ENCODE measurements around the gene ESPN. TPM values are rescaled to one million over a fixed set of nuclear protein-coding genes. Genes with fewer than 3 reads are reported as not detected.
"Not testable (repeated sequence)": the region's sequence is repeated elsewhere in the genome, so short reads cannot be mapped to it uniquely, and the experiment has no call there.

ESPN gene
- total RNA-seq, 2 experiments from 2014 or later = 0.83 to 1.5 TPM

DNA sequence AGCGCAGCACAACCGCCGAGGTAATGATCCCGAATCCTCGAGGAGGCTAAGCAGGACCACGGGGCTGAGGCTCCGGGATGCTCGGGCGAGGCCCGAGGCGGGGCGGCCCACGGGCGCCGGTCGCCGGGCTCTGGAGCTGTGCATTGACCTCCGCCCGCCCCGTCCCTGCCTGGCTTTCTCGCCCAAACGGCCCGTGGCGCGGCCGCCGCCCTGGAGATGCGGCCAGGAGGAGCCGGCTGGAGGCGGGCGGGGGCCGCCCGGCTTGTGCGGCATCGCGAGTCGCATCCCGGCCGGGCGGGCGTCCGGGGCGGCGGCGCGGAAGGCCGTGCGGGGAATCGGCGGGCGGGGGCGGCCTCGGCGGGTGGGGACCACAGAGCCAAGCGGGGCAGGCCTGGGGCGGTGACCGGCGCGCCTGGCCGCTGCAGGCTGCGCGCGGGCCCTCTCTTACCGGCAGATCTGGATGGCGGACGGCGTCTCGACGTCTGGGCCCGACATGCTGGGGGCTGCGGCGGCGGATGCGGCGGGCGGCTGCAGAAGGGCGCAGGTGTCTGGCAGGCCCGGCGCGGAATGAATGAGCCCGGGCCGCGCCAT, 31.7 kb upstream of the ESPN start:
- POLR2A ChIA-PET = interaction anchor here (1.2 to 4.6 kb wide), 7 partner anchors 31 to 193 kb away, joined by 3 to 34 read pairs (median 4); partner anchors contain the start of gene RPL22
- DNase-seq = peak; percentile 14
- CTCF ChIA-PET = interaction anchor here (0.6 to 6.1 kb wide), 8 partner anchors 9 to 157 kb away, joined by 3 to 47 read pairs (median 5); partner anchors contain the start of gene ICMT

GRCh38 chr1:6393400-6394187, 31.0 kb upstream of the ESPN start, which contains the start of gene ACOT7:
TSS of gene ACOT7 (minus strand) at chr1:6393767. CDS start at chr1:6393399, 368 bp downstream.
- Mint-ChIP-seq H3K4me3 (peak within 1 kb of the TSS; percentile 84), H3K27me3 (no peaks in the 10 kb centered on the region), H3K4me1 (ENCODE audit: low read depth) (peaks cover 20% of the 10 kb centered on the region), H3K9me3 (no peaks in the 10 kb centered on the region), H3K36me3 (no peaks in the 10 kb centered on the region), H3K27ac (peak within 1 kb of the TSS; percentile 88)
- DNase-seq = peak; percentile 93
- ChIA-PET POLR2A (interaction anchor here (1.0 to 4.6 kb wide), 8 partner anchors 21 to 194 kb away, joined by 3 to 34 read pairs (median 4); partner anchors contain the start of gene RPL22), CTCF (interaction anchor here (0.9 to 6.1 kb wide), 11 partner anchors 10 to 359 kb away, joined by 3 to 47 read pairs (median 9); partner anchors contain the start of gene HES2)
- intact Hi-C loops (cut with micrococcal nuclease) = loop anchor here (1.0 to 5.0 kb wide), 5 partner anchors 34 to 401 kb away; partner anchors contain the start of gene NPHP4

More for the DNA sequence above, 31.7 kb upstream of the ESPN start:
- Mint-ChIP-seq H3K27ac (peak overlapping the region; percentile 65), H3K4me1 (ENCODE audit: low read depth) (peaks cover 20% of the 10 kb centered on the region), H3K9me3 (no peaks in the 10 kb centered on the region), H3K4me3 (peak overlapping the region; percentile 84), H3K27me3 (no peaks in the 10 kb centered on the region), H3K36me3 (no peaks in the 10 kb centered on the region)
- intact Hi-C loops (cut with micrococcal nuclease) = loop anchor here (1.0 to 5.0 kb wide), 5 partner anchors 34 to 401 kb away; partner anchors contain the start of gene NPHP4

GRCh38 chr1:6395130-6395529, 29.4 kb upstream of the ESPN start:
- H3K36me3 Mint-ChIP-seq; H3K27me3 Mint-ChIP-seq; H3K27ac Mint-ChIP-seq; H3K9me3 Mint-ChIP-seq; intact Hi-C loops (cut with micrococcal nuclease): not testable (repeated sequence)
- POLR2A ChIA-PET = interaction anchor here (1.1 to 4.6 kb wide), 2 partner anchors 11 to 37 kb away, joined by 3 to 34 read pairs; no protein-coding TSS in a partner anchor
- Mint-ChIP-seq H3K4me3 (peak overlapping the region; percentile 8), H3K4me1 (ENCODE audit: low read depth) (peaks cover 20% of the 10 kb centered on the region)
- peak; percentile 17 for DNase-seq
- CTCF ChIA-PET = interaction anchor here (0.6 to 6.1 kb wide), 8 partner anchors 19 to 360 kb away, joined by 3 to 47 read pairs (median 6); partner anchors contain the start of gene HES2

GRCh38 chr1:6395781-6396244, 28.8 kb upstream of the ESPN start:
- H3K4me3 Mint-ChIP-seq; H3K9me3 Mint-ChIP-seq; H3K27ac Mint-ChIP-seq; intact Hi-C loops (cut with micrococcal nuclease); H3K27me3 Mint-ChIP-seq; H3K36me3 Mint-ChIP-seq; DNase-seq: not testable (repeated sequence)
- peaks cover 20% of the 10 kb centered on the region for H3K4me1 Mint-ChIP-seq (ENCODE audit: low read depth)
- ChIA-PET POLR2A (interaction anchor here (1.1 to 4.6 kb wide), 2 partner anchors 11 to 37 kb away, joined by 3 to 34 read pairs; no protein-coding TSS in a partner anchor), CTCF (interaction anchor here (1.1 to 6.1 kb wide), 4 partner anchors 25 to 47 kb away, joined by 3 to 47 read pairs (median 16); partner anchors contain the start of gene HES2)

DNA sequence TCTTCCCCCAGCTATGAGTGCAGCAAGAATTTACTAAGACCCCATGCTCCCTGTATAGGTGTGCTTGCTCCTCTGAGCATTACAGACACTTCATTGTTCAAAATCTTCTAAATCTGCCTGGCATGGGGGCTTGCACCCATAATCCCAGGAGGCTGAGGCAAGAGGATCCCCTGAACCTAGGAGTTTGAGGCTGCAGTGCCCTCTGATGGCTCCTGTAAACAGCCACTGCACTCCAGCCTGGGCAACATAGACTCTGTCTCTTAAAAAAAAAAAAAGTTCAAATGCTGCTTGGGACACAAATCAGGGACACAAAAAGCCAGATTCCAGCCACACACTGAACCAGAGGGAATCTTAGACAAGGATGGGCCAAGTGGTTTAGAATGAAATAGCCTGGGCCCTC, 27.6 kb upstream of the ESPN start:
- DNase-seq = peak; percentile 29
- ChIA-PET POLR2A (no interaction called here), CTCF (interaction anchor here (4.0 kb wide), 1 partner anchor 49 kb away, joined by 23 read pairs; no protein-coding TSS in a partner anchor)
- H3K36me3 Mint-ChIP-seq = no peaks in the 10 kb centered on the region
- intact Hi-C loops (cut with micrococcal nuclease) = no loop called here
- H3K4me1 Mint-ChIP-seq (ENCODE audit: low read depth) = peaks cover 15% of the 10 kb centered on the region
- H3K9me3 Mint-ChIP-seq = no peaks in the 10 kb centered on the region
- no peaks in the 10 kb centered on the region for H3K27me3 Mint-ChIP-seq
- no peak overlapping the region for H3K27ac Mint-ChIP-seq
- no peak overlapping the region for H3K4me3 Mint-ChIP-seq

DNA sequence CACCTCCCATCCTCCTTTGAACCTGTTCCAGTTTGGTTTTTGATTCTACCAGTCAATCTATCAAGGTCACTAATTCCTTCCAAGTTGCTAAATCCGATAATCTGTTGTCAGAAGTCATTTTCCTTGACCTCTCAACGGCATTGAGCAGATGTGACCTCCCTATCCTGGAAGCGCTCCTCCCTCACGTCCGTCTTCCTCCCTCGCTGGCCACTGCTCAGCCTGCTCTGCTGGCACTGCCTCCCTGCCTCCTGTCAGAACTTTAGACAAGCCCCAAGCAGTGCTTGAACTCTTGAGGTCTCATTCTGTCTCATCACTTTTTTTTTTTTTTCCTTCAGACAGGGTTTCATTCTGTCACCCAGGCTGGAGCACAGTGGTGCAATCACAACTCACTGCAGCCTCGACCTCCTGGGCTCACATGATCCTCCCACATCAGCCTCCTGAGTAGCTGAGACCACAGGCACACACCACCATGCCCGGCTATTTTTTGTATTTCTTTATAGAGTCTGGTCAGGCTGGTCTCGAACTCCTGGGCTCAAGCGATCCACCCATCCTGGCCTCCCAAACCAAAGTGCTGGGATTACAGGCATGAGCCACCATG, 26.6 kb upstream of the ESPN start:
- H3K4me3 Mint-ChIP-seq = no peak overlapping the region
- no peak overlapping the region for H3K27ac Mint-ChIP-seq
- intact Hi-C loops (cut with micrococcal nuclease) = no loop called here
- no peaks in the 10 kb centered on the region for H3K27me3 Mint-ChIP-seq
- no peak for DNase-seq
- H3K4me1 Mint-ChIP-seq (ENCODE audit: low read depth) = peaks cover 10% of the 10 kb centered on the region
- CTCF ChIA-PET = interaction anchor here (1.6 kb wide), 1 partner anchor 151 kb away, joined by 9 read pairs; no protein-coding TSS in a partner anchor
- H3K36me3 Mint-ChIP-seq = no peaks in the 10 kb centered on the region
- POLR2A ChIA-PET = no interaction called here
- no peaks in the 10 kb centered on the region for H3K9me3 Mint-ChIP-seq

DNA sequence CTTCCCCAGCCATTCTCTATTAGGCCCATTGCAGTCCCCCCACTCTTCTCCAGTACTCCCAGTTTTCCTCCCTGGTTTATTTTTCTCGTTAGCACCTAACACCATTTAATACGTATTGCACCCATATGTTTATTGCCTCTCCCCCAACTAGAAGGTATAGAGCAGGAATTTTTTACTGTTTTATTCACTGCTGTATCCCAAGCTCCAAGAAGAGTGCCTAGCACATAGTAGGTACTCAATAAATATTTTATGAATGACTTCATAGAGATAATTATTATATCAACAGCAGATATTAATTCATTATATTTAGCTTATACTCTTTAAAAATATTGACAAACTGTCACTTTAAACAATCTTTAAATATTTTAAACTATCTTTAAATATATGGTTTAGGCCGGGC, 25.3 kb upstream of the ESPN start:
- no peak for DNase-seq
- CTCF ChIA-PET = interaction anchor here (1.0 to 1.6 kb wide), 3 partner anchors 24 to 153 kb away, joined by 3 to 9 read pairs (median 4); no protein-coding TSS in a partner anchor
- Mint-ChIP-seq H3K27me3 (no peaks in the 10 kb centered on the region), H3K27ac (no peak overlapping the region), H3K9me3 (no peaks in the 10 kb centered on the region), H3K4me1 (ENCODE audit: low read depth) (peaks cover 8% of the 10 kb centered on the region), H3K4me3 (no peak overlapping the region), H3K36me3 (no peaks in the 10 kb centered on the region)
- intact Hi-C loops (cut with micrococcal nuclease) = no loop called here
- POLR2A ChIA-PET = no interaction called here

- DNase-seq = no peak
- ChIA-PET POLR2A (no interaction called here), CTCF (interaction anchor here (0.6 to 7.1 kb wide), 7 partner anchors 22 to 157 kb away, joined by 3 to 65 read pairs (median 6); no protein-coding TSS in a partner anchor)
- no peaks in the 10 kb centered on the region for H3K36me3 Mint-ChIP-seq
- no peaks in the 10 kb centered on the region for H3K27me3 Mint-ChIP-seq
- peaks cover 3% of the 10 kb centered on the region for H3K4me1 Mint-ChIP-seq (ENCODE audit: low read depth)
- intact Hi-C loops (cut with micrococcal nuclease) = no loop called here
- no peak overlapping the region for H3K4me3 Mint-ChIP-seq
- no peak overlapping the region for H3K27ac Mint-ChIP-seq
- no peaks in the 10 kb centered on the region for H3K9me3 Mint-ChIP-seq
Measured at GRCh38 chr1:6401673-6402072, 22.9 kb upstream of the ESPN start.

DNA sequence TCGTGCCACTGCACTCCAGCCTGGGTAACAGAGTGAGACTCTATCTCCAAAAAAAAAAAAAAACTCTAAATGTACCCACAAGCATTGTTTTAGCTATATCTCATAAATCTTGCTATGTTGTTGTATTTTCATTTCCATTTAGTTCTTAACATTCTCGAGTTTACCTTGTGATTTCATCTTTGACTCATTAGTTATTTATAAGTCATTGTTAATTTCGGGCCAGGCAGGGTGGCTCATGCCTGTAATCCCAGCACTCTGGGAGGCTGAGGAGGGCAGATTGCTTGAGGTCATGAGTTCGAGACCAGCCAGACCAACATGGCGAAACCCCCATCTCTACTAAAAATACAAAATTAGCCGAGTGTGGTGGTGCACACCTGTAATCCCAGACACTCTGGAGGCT, 16.6 kb upstream of the ESPN start:
- CTCF ChIA-PET = interaction anchor here (1.0 to 7.1 kb wide), 6 partner anchors 15 to 298 kb away, joined by 3 to 65 read pairs (median 5); no protein-coding TSS in a partner anchor
- POLR2A ChIA-PET = interaction anchor here (0.6 kb wide), 1 partner anchor 21 kb away, joined by 3 read pairs; no protein-coding TSS in a partner anchor
- no peak overlapping the region for H3K4me3 Mint-ChIP-seq
- H3K4me1 Mint-ChIP-seq (ENCODE audit: low read depth) = peaks cover 3% of the 10 kb centered on the region
- DNase-seq = no peak
- H3K27me3 Mint-ChIP-seq = peaks cover 6% of the 10 kb centered on the region
- intact Hi-C loops (cut with micrococcal nuclease) = no loop called here
- H3K36me3 Mint-ChIP-seq = no peaks in the 10 kb centered on the region
- H3K27ac Mint-ChIP-seq = no peak overlapping the region
- H3K9me3 Mint-ChIP-seq = no peaks in the 10 kb centered on the region

DNA sequence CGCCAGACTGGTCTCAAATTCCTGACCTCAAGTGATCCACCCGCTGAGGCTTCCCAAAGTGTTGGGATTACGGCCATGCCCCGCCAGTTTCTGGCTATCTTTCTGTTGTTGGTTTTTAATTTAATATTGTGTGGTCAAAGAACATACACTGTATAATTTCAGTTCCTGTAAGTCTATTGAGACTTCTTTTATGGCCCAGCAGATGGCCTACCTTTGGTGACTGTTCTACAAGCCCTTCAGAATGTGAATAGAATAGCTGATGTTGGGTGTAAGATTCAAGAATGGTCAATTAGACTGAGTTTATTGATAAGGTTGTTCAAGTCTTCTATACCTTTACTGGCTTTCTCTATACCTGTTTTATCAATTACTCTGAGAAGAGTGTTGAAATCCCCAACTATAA, 15.5 kb upstream of the ESPN start:
- no peak overlapping the region for H3K4me3 Mint-ChIP-seq
- no peaks in the 10 kb centered on the region for H3K9me3 Mint-ChIP-seq
- CTCF ChIA-PET = interaction anchor here (1.0 to 1.9 kb wide), 5 partner anchors 14 to 163 kb away, joined by 3 to 6 read pairs (median 4); no protein-coding TSS in a partner anchor
- no peaks in the 10 kb centered on the region for H3K36me3 Mint-ChIP-seq
- no peak overlapping the region for H3K27ac Mint-ChIP-seq
- H3K27me3 Mint-ChIP-seq = peaks cover 9% of the 10 kb centered on the region
- POLR2A ChIA-PET = no interaction called here
- DNase-seq = no peak
- peaks cover 2% of the 10 kb centered on the region for H3K4me1 Mint-ChIP-seq (ENCODE audit: low read depth)
- intact Hi-C loops (cut with micrococcal nuclease) = no loop called here

GRCh38 chr1:6409733-6410132, 14.8 kb upstream of the ESPN start:
- POLR2A ChIA-PET = interaction anchor here (0.6 kb wide), 1 partner anchor 48 kb away, joined by 3 read pairs; no protein-coding TSS in a partner anchor
- H3K36me3 Mint-ChIP-seq = no peaks in the 10 kb centered on the region

More at GRCh38 chr1:6409733-6410132, 14.8 kb upstream of the ESPN start:
- intact Hi-C loops (cut with micrococcal nuclease) = no loop called here
- H3K4me3 Mint-ChIP-seq = no peak overlapping the region
- no peak overlapping the region for H3K27ac Mint-ChIP-seq
- peaks cover 16% of the 10 kb centered on the region for H3K27me3 Mint-ChIP-seq
- H3K4me1 Mint-ChIP-seq (ENCODE audit: low read depth) = peaks cover 3% of the 10 kb centered on the region
- no peaks in the 10 kb centered on the region for H3K9me3 Mint-ChIP-seq
- CTCF ChIA-PET = interaction anchor here (1.0 to 1.9 kb wide), 4 partner anchors 28 to 163 kb away, joined by 3 to 6 read pairs (median 5); no protein-coding TSS in a partner anchor
- no peak for DNase-seq
